Activated T-cell treated with anti-CD3 and anti-CD28 coated beads, Interleukin-2, amount 50 U/mL, for 72 hours (primary cell): ENCODE measurements around the gene ITIH1. TPM values are rescaled to one million over a fixed set of nuclear protein-coding genes. Genes with fewer than 3 reads are reported as not detected.

Source experiments
- ATAC-seq, 2 donors: fragments of 150-1000 bp; cut with Tn5 transposase; replicated peaks in 1 of 2; 2 replicates each; pipeline ENCODE4 v1.10.0; 2021; ENCODE audit warnings: moderate library complexity in 2 of 2, mild to moderate bottlenecking in 1 of 2
- DNase-seq, 2 donors: peaks; one replicate each; pipeline ENCODE4 v3.0.0; 2021 to 2022; ENCODE audit warnings: mixed read lengths in 1 of 2
- H3K27ac Mint-ChIP-seq: one replicate; pipeline ENCODE4 v1.8.0; 2022; ENCODE audit warnings: mild to moderate bottlenecking, moderate library complexity, mixed read lengths
- H3K27me3 Mint-ChIP-seq: one replicate; pipeline ENCODE4 v1.8.0; 2022; ENCODE audit warnings: low read depth, mixed read lengths
- H3K36me3 Mint-ChIP-seq, 2 donors: one replicate each; pipeline ENCODE4 v1.8.0; 2022; ENCODE audit warnings: mixed read lengths in 2 of 2, mild to moderate bottlenecking in 1 of 2; ENCODE audit not compliant: insufficient read depth in 2 of 2
- H3K4me1 Mint-ChIP-seq: one replicate; pipeline ENCODE4 v1.8.0; 2022; ENCODE audit warnings: low read depth, mixed read lengths
- H3K4me3 Mint-ChIP-seq, 2 donors: one replicate each; pipeline ENCODE4 v1.8.0; 2022; ENCODE audit warnings: mild to moderate bottlenecking in 2 of 2, mixed read lengths in 2 of 2, moderate library complexity in 2 of 2
- H3K9me3 Mint-ChIP-seq, 2 donors: one replicate each; pipeline ENCODE4 v1.8.0; 2022; ENCODE audit warnings: mixed read lengths in 2 of 2
- total RNA-seq, 2 donors: library from RNA; stranded (reverse); gene quantifications; one replicate each; pipeline ENCODE4 v1.2.3, GENCODE V29; 2022

Gene ITIH1
- total RNA-seq, 2 donors from 2014 or later, result not detected

DNA sequence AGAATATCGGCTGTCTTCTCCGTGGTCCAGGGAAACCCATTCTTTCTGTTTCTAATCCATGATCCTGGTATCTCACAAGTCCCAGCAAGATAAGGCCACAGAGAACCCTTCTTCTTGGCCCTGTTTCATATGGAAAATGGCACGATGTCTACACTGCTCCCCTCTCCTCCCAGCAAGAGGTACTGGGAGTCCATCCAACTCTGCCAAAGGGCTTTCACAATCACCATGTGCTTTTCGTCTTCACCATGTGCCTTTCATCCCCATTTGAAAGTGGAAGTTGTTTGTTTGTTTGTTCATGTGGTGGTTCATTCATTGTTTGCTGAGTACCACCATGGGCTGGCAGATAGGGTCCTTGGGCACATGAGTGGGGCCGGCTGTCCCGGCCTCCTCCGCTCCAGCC, 22.7 kb downstream of the ITIH1 start:
- ATAC-seq, result no peak
- no peaks in the 10 kb centered on the region for H3K36me3 Mint-ChIP-seq

DNA sequence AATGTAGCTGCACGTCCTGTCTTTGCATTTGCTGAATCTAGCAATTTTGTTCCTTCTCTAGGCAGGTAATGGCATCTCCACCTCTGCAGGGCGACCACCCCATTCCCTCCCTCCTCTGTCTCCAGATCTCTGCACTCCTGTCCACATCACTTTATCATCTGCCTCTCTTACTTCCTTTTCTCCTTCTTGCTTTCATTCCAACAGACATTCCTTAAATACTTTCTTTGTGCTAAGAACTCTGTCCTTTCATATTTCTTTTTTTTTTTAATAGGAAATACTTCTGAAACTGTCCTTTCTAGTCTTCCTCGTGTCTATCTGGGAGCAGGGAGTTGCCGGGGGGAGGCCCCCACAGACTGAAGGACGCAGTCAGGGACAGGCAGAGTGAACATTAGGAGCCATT, 24.4 kb downstream of the ITIH1 start:
- Mint-ChIP-seq H3K9me3 (no peaks in the 10 kb centered on the region), H3K4me3 (no peak overlapping the region), H3K4me1 (no peaks in the 10 kb centered on the region), H3K27ac (no peak overlapping the region), H3K36me3 (no peaks in the 10 kb centered on the region), H3K27me3 (no peaks in the 10 kb centered on the region)
- ATAC-seq, result no peak
- DNase-seq, result no peak

More for the DNA sequence above, 22.7 kb downstream of the ITIH1 start:
- Mint-ChIP-seq H3K27me3 (no peaks in the 10 kb centered on the region), H3K4me3 (no peak overlapping the region), H3K27ac (no peak overlapping the region), H3K9me3 (no peaks in the 10 kb centered on the region), H3K4me1 (no peaks in the 10 kb centered on the region)
- DNase-seq, result no peak

GRCh38 chr3:52805270-52806039, 28.1 kb downstream of the ITIH1 start:
- Mint-ChIP-seq H3K27me3 (no peaks in the 10 kb centered on the region), H3K4me1 (no peaks in the 10 kb centered on the region), H3K36me3 (no peaks in the 10 kb centered on the region), H3K27ac (no peak overlapping the region), H3K4me3 (no peak overlapping the region), H3K9me3 (no peaks in the 10 kb centered on the region)
- ATAC-seq, result no peak
- DNase-seq, result no peak

DNA sequence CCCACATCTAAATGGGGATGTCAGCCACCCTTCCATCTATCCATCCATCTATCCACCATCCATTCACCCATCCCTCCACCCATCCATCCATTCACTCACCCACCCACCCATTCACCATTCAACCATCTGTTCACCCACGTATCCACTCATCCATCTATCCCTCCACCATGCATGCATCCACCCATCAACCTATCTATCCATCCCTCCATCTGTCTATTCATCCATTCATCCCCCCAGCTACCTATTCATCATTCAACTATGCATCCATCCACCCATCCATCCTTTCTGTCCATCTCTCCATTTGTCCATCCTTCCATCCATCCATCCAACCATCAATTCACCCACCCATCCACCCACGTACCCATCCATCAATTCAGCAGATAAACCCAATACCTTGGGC, 31.8 kb downstream of the ITIH1 start:
- no peak overlapping the region for H3K27ac Mint-ChIP-seq

GRCh38 chr3:52809662-52810377, 32.4 kb downstream of the ITIH1 start:
- ATAC-seq, result no peak

More for the DNA sequence above, 31.8 kb downstream of the ITIH1 start:
- Mint-ChIP-seq H3K9me3 (no peaks in the 10 kb centered on the region), H3K27me3 (no peaks in the 10 kb centered on the region), H3K36me3 (no peaks in the 10 kb centered on the region), H3K4me1 (no peaks in the 10 kb centered on the region), H3K4me3 (no peak overlapping the region)
- ATAC-seq, result no peak
- DNase-seq, result no peak

DNA sequence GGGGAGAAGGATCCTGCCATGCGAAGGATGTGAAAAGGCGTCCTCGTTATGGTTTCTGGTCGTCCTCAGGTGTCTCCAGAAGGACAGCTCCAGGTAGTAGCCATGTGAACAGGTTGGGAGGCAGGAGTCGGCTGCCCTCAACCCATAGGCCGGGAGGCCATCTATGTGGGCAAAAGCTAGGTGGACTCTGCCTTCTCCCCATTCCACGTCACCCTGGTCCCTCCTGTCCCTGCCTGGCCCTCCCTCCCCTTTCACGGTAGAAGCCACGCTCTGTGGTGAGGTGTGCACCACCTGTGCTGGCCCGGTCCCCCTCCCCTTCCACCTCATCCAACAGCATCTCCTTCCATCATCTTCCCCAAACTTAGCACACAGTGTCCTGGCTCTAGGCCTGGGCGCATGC, 33.5 kb downstream of the ITIH1 start:
- no peak for DNase-seq

More at GRCh38 chr3:52809662-52810377, 32.4 kb downstream of the ITIH1 start:
- no peak overlapping the region for H3K4me3 Mint-ChIP-seq
- no peaks in the 10 kb centered on the region for H3K9me3 Mint-ChIP-seq
- no peaks in the 10 kb centered on the region for H3K27me3 Mint-ChIP-seq
- no peak overlapping the region for H3K27ac Mint-ChIP-seq
- no peak for DNase-seq
- no peaks in the 10 kb centered on the region for H3K4me1 Mint-ChIP-seq
- H3K36me3 Mint-ChIP-seq, result no peaks in the 10 kb centered on the region

GRCh38 chr3:52811452-52812011, 34.1 kb downstream of the ITIH1 start:
- no peaks in the 10 kb centered on the region for H3K36me3 Mint-ChIP-seq
- H3K4me1 Mint-ChIP-seq, result no peaks in the 10 kb centered on the region
- H3K27ac Mint-ChIP-seq, result no peak overlapping the region
- H3K4me3 Mint-ChIP-seq, result no peak overlapping the region
- ATAC-seq (no peak), DNase-seq (no peak)
- H3K9me3 Mint-ChIP-seq, result no peaks in the 10 kb centered on the region
- no peaks in the 10 kb centered on the region for H3K27me3 Mint-ChIP-seq

More for the DNA sequence above, 33.5 kb downstream of the ITIH1 start:
- Mint-ChIP-seq H3K27ac (no peak overlapping the region), H3K27me3 (no peaks in the 10 kb centered on the region), H3K4me3 (no peak overlapping the region), H3K36me3 (no peaks in the 10 kb centered on the region), H3K4me1 (no peaks in the 10 kb centered on the region), H3K9me3 (no peaks in the 10 kb centered on the region)
- no peak for ATAC-seq

GRCh38 chr3:52813810-52814209, 36.4 kb downstream of the ITIH1 start:
- no peaks in the 10 kb centered on the region for H3K27me3 Mint-ChIP-seq
- no peak for ATAC-seq
- no peaks in the 10 kb centered on the region for H3K4me1 Mint-ChIP-seq
- no peaks in the 10 kb centered on the region for H3K9me3 Mint-ChIP-seq
- no peak overlapping the region for H3K27ac Mint-ChIP-seq
- no peak overlapping the region for H3K4me3 Mint-ChIP-seq
- DNase-seq, result no peak
- H3K36me3 Mint-ChIP-seq, result no peaks in the 10 kb centered on the region

GRCh38 chr3:52816199-52816598, 38.8 kb downstream of the ITIH1 start:
- H3K9me3 Mint-ChIP-seq, result no peaks in the 10 kb centered on the region
- H3K36me3 Mint-ChIP-seq, result no peaks in the 10 kb centered on the region
- H3K27me3 Mint-ChIP-seq, result no peaks in the 10 kb centered on the region
- no peaks in the 10 kb centered on the region for H3K4me1 Mint-ChIP-seq
- no peak overlapping the region for H3K27ac Mint-ChIP-seq
- DNase-seq, result no peak
- ATAC-seq, result no peak
- no peak overlapping the region for H3K4me3 Mint-ChIP-seq

DNA sequence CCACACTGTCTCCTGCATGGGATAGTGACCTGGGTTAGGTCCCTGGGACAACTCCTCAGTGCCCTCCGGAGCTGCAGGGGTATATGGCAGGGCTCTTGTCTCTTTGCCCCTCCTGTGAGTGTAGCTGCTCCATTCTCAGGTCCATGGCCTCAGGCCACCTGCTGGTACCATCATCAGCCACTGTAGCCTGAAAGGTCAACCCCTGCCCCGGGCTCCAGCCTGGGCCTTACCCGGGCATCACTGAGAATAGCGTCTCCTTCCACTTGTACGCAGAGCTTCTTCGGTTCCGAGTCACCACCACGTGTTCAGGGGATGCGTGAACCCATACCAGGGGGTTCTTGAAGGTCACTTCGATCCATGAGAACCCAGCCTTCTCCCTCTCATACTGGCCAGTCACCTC, 39.3 kb downstream of the ITIH1 start:
- Mint-ChIP-seq H3K4me3 (no peak overlapping the region), H3K27me3 (no peaks in the 10 kb centered on the region), H3K4me1 (no peaks in the 10 kb centered on the region), H3K9me3 (no peaks in the 10 kb centered on the region), H3K36me3 (no peaks in the 10 kb centered on the region), H3K27ac (no peak overlapping the region)
- no peak for ATAC-seq
- no peak for DNase-seq

GRCh38 chr3:52817221-52817620, 39.8 kb downstream of the ITIH1 start:
- H3K36me3 Mint-ChIP-seq, result no peaks in the 10 kb centered on the region
- no peaks in the 10 kb centered on the region for H3K27me3 Mint-ChIP-seq
- no peaks in the 10 kb centered on the region for H3K9me3 Mint-ChIP-seq
- H3K27ac Mint-ChIP-seq, result peak overlapping the region; percentile 46
- DNase-seq (no peak), ATAC-seq (no peak)
- H3K4me1 Mint-ChIP-seq, result no peaks in the 10 kb centered on the region
- H3K4me3 Mint-ChIP-seq, result no peak overlapping the region

DNA sequence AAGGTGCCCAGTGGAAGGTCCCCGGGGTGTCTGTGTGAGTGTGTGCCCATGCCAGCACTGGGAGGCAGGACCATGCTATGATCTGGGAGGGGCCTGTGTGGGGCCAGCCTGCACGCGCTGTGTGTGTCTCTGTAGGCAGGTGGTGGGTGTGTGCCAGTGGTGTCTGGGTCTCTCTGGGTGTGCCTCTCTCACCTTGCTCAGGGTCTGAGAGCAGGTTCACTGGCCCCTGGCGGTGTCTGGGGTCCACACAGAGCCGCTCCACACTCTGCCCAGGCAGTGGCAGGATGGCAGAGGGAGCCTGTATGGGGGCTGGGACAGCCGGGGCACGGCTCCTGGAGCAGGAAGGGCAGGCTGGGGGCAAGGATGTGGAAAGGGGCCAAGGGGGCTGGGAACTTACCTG, 40.5 kb downstream of the ITIH1 start:
- ATAC-seq (peak in 1 of 2 donors; percentile 12), DNase-seq (no peak)
- no peak overlapping the region for H3K27ac Mint-ChIP-seq
- no peak overlapping the region for H3K4me3 Mint-ChIP-seq
- no peaks in the 10 kb centered on the region for H3K27me3 Mint-ChIP-seq
- no peaks in the 10 kb centered on the region for H3K9me3 Mint-ChIP-seq
- H3K4me1 Mint-ChIP-seq, result no peaks in the 10 kb centered on the region
- H3K36me3 Mint-ChIP-seq, result no peaks in the 10 kb centered on the region

DNA sequence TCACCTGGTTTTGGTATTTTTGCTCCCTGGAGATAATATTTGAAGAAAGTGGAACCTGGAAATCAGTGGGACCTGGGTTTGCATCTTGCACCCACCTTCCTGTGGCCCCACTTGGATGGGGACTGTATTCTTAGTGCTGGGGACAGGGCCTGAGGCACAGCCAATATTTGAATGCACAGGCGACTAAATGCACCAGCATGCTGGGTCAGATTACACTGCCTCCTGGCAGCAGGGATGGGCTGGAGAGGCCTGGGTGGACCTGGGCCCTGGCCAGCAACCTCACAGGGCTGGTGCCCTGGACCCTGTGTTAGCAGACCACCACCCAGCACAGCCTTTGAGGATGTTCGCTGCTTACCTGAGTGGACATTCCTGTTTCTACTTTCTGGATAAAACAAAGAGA, 42.5 kb downstream of the ITIH1 start:
- H3K36me3 Mint-ChIP-seq, result no peaks in the 10 kb centered on the region
- ATAC-seq (no peak), DNase-seq (no peak)
- H3K27me3 Mint-ChIP-seq, result no peaks in the 10 kb centered on the region
- H3K9me3 Mint-ChIP-seq, result no peaks in the 10 kb centered on the region
- H3K4me1 Mint-ChIP-seq, result no peaks in the 10 kb centered on the region
- no peak overlapping the region for H3K4me3 Mint-ChIP-seq
- no peak overlapping the region for H3K27ac Mint-ChIP-seq
